Right lobe of liver (tissue), 6 donors: ENCODE data around the gene TSHR. TPM values are rescaled to one million over a fixed set of nuclear protein-coding genes. Genes with fewer than 3 reads are reported as not detected.
"Not testable (repeated sequence)": the region's sequence is repeated elsewhere in the genome, so short reads cannot be mapped to it uniquely, and the experiment has no call there.

Source experiments
- ATAC-seq, 4 donors: fragments of 200-7000 bp; cut with Tn5 transposase; one replicate each; pipeline ENCODE4 v1.9.1; 2020; ENCODE audit warnings: mild to moderate bottlenecking in 4 of 4, moderate library complexity in 4 of 4
- DNase-seq, 3 donors: peaks; one replicate each; pipeline ENCODE4 v3.0.0-alpha.2; 2020
- H3K27ac ChIP-seq, 3 donors: fragments of 200-600 bp; one replicate each; pipeline ENCODE4 v1.8.0; 2022
- H3K27me3 ChIP-seq, 2 donors: fragments of 200-600 bp; one replicate each; pipeline ENCODE4 v1.8.0; 2022
- H3K36me3 ChIP-seq, 4 donors: fragments of 200-600 bp; sonication (generic) in 1 of 4; one replicate each; pipeline versions ENCODE4 v1.5.1 to v1.8.0; 2017 to 2022; ENCODE audit warnings: control low read depth in 1 of 4
- H3K4me1 ChIP-seq, 4 donors: fragments of 200-600 bp; sonication (generic) in 1 of 4; one replicate each; pipeline versions ENCODE4 v1.5.1 to v1.8.0; 2017 to 2022; ENCODE audit warnings: control low read depth in 1 of 4
- H3K4me3 ChIP-seq, 3 donors: fragments of 200-600 bp; one replicate each; pipeline ENCODE4 v1.8.0; 2022
- H3K9me3 ChIP-seq, 4 donors: fragments of 200-600 bp; sonication (generic) in 1 of 4; one replicate each; pipeline versions ENCODE4 v1.5.1 to v1.8.0; 2017 to 2022; ENCODE audit warnings: control low read depth in 1 of 4
- POLR2A ChIP-seq: fragments of 450-650 bp; IDR thresholded peaks from one replicate; pipeline ENCODE4 v1.6.1; 2017; ENCODE audit warnings: antibody characterized with exemption, mild to moderate bottlenecking
- WGBS: methylation state at CpG from one replicate; pipeline ENCODE4 v1.1.6; 2018; ENCODE audit warnings: low coverage, low lambda C conversion rate; ENCODE audit not compliant: insufficient coverage; ENCODE audit errors: missing lambda C conversion rate; 5-methylcytosine and 5-hydroxymethylcytosine counted together
- intact Hi-C, 2 donors: fragments of 100-400 bp; cut with DNase I; formaldehyde crosslinking; loops; one replicate each; pipeline versions ENCODE4 v1.11.2 to v1.14.1; 2022
- total RNA-seq, 6 experiments: library from RNA; depleted of rRNA in 2 of 6; stranded (reverse); fragments of >200 nt in 2 of 6; fragmentation: NEBNext Ultra II Directional in 3 of 6; extraction: Animal tissue kit (Norgen Biotek cat#: 25700) in 3 of 6; gene quantifications; one replicate each; pipeline versions ENCODE4 v1.1.0 to v1.2.4, GENCODE V29; 2016 to 2023
- TF ChIP-seq, protein P1 (sequence below), 4 donors: fragments of 200-600 bp in 3 of 4; fragments of 450-650 bp in 1 of 4; IDR thresholded peaks; one replicate each; pipeline versions ENCODE4 v1.5.1 to v1.8.0; 2016 to 2022; ENCODE audit warnings: antibody characterized with exemption in 4 of 4, mild to moderate bottlenecking in 2 of 4
- donor health status: DM: no; HTN: yes; CAD: no.
- donor health status: DM: no; HTN: no; CAD: no.
- donor health status: DM: no; HTN: no; CAD: no.
- donor health status: DM: no; HTN: yes; CAD: no.
- donor health status: DM: no; HTN: yes; CAD: no.

The TSHR gene
- total RNA-seq, 6 experiments from 2014 or later = 0.37 TPM; not detected in 5

DNA sequence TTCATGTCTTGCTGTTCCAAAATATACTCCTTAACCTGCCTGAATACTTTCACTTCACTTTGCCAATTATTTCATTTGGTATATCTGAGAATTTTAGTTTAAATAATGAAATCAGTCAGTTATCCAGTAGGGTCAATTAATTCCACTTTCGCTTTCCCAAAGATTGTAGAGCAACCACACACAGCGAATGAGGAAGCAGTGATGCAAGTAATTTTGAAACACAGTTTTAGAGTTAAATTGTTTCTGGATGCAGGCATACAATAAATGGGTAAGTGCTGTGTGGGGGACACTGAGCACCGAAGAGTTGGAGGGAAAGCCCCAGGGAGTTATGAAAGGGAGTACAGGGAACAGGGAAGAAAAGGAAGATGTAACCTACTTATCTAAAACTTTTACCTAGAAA, 62.8 kb downstream of the TSHR start:
- Histone ChIP-seq H3K9me3 (no peaks in the 10 kb centered on the region), H3K27me3 (no peaks in the 10 kb centered on the region), H3K4me1 (no peaks in the 10 kb centered on the region), H3K27ac (no peak overlapping the region), H3K4me3 (no peak overlapping the region), H3K36me3 (no peaks in the 10 kb centered on the region)
- WGBS = 83% methylated on average over 3 of the region's 3 CpGs
- TF ChIP-seq, protein P1, sequence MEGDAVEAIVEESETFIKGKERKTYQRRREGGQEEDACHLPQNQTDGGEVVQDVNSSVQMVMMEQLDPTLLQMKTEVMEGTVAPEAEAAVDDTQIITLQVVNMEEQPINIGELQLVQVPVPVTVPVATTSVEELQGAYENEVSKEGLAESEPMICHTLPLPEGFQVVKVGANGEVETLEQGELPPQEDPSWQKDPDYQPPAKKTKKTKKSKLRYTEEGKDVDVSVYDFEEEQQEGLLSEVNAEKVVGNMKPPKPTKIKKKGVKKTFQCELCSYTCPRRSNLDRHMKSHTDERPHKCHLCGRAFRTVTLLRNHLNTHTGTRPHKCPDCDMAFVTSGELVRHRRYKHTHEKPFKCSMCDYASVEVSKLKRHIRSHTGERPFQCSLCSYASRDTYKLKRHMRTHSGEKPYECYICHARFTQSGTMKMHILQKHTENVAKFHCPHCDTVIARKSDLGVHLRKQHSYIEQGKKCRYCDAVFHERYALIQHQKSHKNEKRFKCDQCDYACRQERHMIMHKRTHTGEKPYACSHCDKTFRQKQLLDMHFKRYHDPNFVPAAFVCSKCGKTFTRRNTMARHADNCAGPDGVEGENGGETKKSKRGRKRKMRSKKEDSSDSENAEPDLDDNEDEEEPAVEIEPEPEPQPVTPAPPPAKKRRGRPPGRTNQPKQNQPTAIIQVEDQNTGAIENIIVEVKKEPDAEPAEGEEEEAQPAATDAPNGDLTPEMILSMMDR (IDR thresholded peaks at IDR 0.05) = no peak
- TF ChIP-seq POLR2A = no peak
- intact Hi-C loops = no loop called here
- ATAC-seq (peak in 2 of 4 donors; percentile 12 to 42), DNase-seq (no peak)

DNA sequence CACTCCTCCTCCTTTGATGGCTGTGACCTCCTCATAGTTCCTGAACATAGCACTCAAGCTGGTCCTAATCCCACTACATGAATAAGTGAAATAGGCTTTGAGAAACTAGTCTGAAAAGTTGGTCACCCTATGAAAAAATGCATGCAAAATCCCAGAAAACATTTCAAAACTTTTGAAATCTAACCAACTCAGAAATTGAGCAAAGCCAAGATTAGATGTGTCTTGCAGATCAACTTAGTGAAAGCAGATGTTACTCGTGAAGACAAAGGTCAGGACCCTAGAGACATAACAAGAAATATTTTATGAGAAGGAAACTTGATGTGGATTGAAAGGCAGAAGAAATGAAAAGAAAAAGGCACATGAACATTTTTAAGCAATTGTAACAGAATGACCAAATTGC, 63.3 kb downstream of the TSHR start:
- intact Hi-C loops = no loop called here
- H3K36me3 ChIP-seq = no peaks in the 10 kb centered on the region
- H3K9me3 ChIP-seq = no peaks in the 10 kb centered on the region
- H3K4me1 ChIP-seq = no peaks in the 10 kb centered on the region
- ATAC-seq (no peak), DNase-seq (no peak)
- no peak for TF ChIP-seq POLR2A
- no peak overlapping the region for H3K4me3 ChIP-seq
- H3K27me3 ChIP-seq = no peaks in the 10 kb centered on the region
- H3K27ac ChIP-seq = no peak overlapping the region
- 60% methylated on average over 1 of the region's 1 CpG for WGBS

DNA sequence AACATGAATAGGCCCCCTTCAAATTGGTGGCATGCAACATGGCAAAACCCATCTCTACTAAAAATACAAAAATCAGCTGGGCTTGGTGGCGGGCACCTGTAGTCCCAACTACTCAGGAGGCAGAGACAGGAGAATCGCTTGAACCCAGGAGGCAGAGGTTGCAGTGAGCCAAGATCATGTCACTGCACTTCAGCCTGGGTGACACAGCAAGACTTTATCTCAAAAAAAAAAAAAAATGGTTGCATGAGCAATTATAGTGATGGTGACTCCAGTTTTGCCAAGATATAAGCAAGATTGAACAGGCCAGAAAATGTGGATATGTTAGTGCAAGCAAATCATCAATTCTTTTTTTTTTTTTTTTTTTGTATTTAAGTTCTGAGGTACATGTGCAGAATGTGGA, 63.7 kb downstream of the TSHR start:
- ATAC-seq, H3K4me3 ChIP-seq, intact Hi-C loops, H3K27me3 ChIP-seq, DNase-seq, H3K4me1 ChIP-seq, H3K9me3 ChIP-seq, H3K27ac ChIP-seq, H3K36me3 ChIP-seq: not testable (repeated sequence)
- no CpG with 5 or more reads among the region's 2 CpGs for WGBS

DNA sequence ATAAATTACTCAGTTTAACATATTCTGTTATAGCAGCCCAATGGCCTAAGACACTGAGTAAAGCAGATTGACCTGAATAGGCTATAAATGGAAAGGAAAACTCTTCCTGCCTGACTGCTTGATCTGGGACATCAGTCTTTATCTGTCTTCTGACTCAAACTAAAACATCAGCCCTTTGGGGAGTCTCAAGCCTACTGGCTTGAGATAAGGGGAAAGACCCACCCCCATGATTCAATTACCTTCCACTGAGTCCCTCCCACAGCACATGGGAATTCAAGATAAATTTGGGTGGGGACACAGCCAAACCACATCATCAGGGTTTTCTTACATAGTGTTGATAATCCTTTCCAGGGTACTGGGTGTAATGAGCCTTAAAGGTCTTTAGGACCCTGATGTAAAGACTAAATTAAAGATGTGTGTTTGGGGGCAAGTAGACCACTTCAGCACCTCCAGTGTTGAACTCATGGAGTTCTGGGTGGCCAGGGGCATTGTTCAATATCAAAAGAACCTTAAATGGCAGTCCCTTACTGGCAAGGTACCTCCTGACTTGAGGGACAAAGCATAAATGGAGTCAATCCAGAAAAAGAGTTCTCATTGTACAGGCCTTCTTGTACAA, 67.8 kb downstream of the TSHR start:
- H3K27ac ChIP-seq = no peak overlapping the region
- ATAC-seq = no peak
- intact Hi-C loops = no loop called here
- H3K9me3 ChIP-seq = no peaks in the 10 kb centered on the region
- H3K4me1 ChIP-seq = no peaks in the 10 kb centered on the region
- H3K27me3 ChIP-seq = no peaks in the 10 kb centered on the region
- H3K36me3 ChIP-seq = no peaks in the 10 kb centered on the region
- TF ChIP-seq, protein P1 (IDR thresholded peaks at IDR 0.05) = no peak
- TF ChIP-seq POLR2A = no peak
- no peak for DNase-seq
- no peak overlapping the region for H3K4me3 ChIP-seq

DNA sequence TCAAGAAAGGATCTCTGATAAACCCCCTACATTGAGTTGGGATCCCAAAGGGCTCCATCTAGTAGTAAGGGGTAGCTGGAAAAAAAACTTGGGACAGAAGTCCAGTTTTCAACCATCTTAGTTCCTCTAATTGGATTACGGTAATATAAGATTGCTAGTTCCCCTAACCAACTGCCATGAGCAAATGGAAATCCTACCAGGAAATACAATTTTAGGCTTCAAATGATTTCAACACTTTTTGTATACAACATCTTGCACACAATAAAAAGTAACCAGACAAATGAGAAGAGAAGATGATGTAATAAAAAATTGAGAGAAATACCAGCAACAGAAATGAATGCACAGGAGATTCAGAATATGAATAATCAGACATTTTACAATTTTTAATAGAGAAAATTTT, 73.0 kb downstream of the TSHR start:
- 89% methylated on average over 1 of the region's 1 CpG for WGBS
- intact Hi-C loops = no loop called here
- ATAC-seq (no peak), DNase-seq (no peak)
- no peaks in the 10 kb centered on the region for H3K36me3 ChIP-seq
- H3K27ac ChIP-seq = no peak overlapping the region
- no peak overlapping the region for H3K4me3 ChIP-seq
- no peaks in the 10 kb centered on the region for H3K4me1 ChIP-seq
- H3K9me3 ChIP-seq = no peaks in the 10 kb centered on the region
- no peak for TF ChIP-seq POLR2A
- TF ChIP-seq, protein P1 (IDR thresholded peaks at IDR 0.05) = no peak
- no peaks in the 10 kb centered on the region for H3K27me3 ChIP-seq

DNA sequence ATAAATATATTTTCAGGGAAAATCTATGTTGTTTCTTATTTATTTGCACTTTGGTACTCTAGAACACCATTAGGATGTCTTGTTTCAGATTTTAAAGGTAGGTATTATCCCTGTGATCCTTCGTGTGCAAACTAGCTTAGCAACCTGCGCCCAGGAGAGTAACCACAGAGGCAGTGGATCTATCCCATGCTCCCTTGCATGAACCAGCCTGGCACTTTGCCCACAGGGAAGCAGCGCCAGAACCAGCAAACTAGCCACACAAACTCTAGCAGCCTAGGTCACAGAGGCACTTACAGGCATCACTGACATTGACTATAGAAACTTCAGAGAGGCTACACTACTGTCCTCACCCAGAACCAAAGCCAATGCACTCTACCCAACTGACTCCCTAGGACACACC, 76.1 kb downstream of the TSHR start:
- ATAC-seq = no peak
- Histone ChIP-seq H3K9me3 (no peaks in the 10 kb centered on the region), H3K36me3 (no peaks in the 10 kb centered on the region), H3K4me1 (no peaks in the 10 kb centered on the region), H3K27ac (no peak overlapping the region), H3K27me3 (no peaks in the 10 kb centered on the region), H3K4me3 (no peak overlapping the region)
- no peak for TF ChIP-seq POLR2A
- TF ChIP-seq, protein P1 (IDR thresholded peaks at IDR 0.05) = no peak
- WGBS = 67% methylated on average over 3 of the region's 3 CpGs
- peak in 2 of 3 donors; percentile 24 to 47 for DNase-seq
- intact Hi-C loops = no loop called here
